NCI-H2107 treated with DMSO at 0.1 percent for 48 hours (cell line): Measurements from ENCODE around the gene TTC28.
"Not testable (repeated sequence)": the region's sequence is repeated elsewhere in the genome, so short reads cannot be mapped to it uniquely, and the experiment has no call there.

ENCODE experiments used
- DNase-seq: peaks from one replicate; lab custom pipeline; 2025; ENCODE audit not compliant: unreplicated experiment; lab: John Stamatoyannopoulos, UW

The TTC28 gene

GRCh38 chr22:28679611-28680287 lies at the start of gene TTC28:
TTC28 (minus strand) TSS chr22:28679840; CDS start chr22:28679723, 117 bp downstream.
- not testable (repeated sequence) for DNase-seq

- no peak for DNase-seq
Observed at GRCh38 chr22:28728621-28729313, 49.1 kb upstream of the TTC28 start.

- no peak for DNase-seq
Observed at GRCh38 chr22:28728002-28728401, 48.4 kb upstream of the TTC28 start.

GRCh38 chr22:28718044-28718443 lies 38.4 kb upstream of the TTC28 start:
- no peak for DNase-seq

GRCh38 chr22:28716686-28717085 lies 37.0 kb upstream of the TTC28 start:
- no peak for DNase-seq

- no peak for DNase-seq
Observed at GRCh38 chr22:28715611-28716010, 36.0 kb upstream of the TTC28 start.

GRCh38 chr22:28714043-28714628 lies 34.5 kb upstream of the TTC28 start:
- no peak for DNase-seq

GRCh38 chr22:28711820-28712777 lies 32.5 kb upstream of the TTC28 start:
- DNase-seq = no peak

GRCh38 chr22:28711341-28711740 lies 31.7 kb upstream of the TTC28 start:
- no peak for DNase-seq

- DNase-seq = no peak
Observed at GRCh38 chr22:28710576-28711191, 31.0 kb upstream of the TTC28 start.

- no peak for DNase-seq
Observed at GRCh38 chr22:28710107-28710506, 30.5 kb upstream of the TTC28 start.

GRCh38 chr22:28706845-28707244 lies 27.2 kb upstream of the TTC28 start:
- no peak for DNase-seq

GRCh38 chr22:28703436-28703835 lies 23.8 kb upstream of the TTC28 start:
- no peak for DNase-seq

GRCh38 chr22:28702891-28703290 lies 23.3 kb upstream of the TTC28 start:
- no peak for DNase-seq

- DNase-seq = not testable (repeated sequence)
Observed at GRCh38 chr22:28693041-28693760, 13.6 kb upstream of the TTC28 start.

GRCh38 chr22:28689796-28690195 lies 10.2 kb upstream of the TTC28 start:
- not testable (repeated sequence) for DNase-seq

GRCh38 chr22:28682966-28683365 lies 3.3 kb upstream of the TTC28 start:
- DNase-seq = not testable (repeated sequence)

GRCh38 chr22:28680813-28681490 lies 1.3 kb upstream of the TTC28 start:
- DNase-seq = not testable (repeated sequence)
